HFF-Myc (cell line): Measurements from ENCODE around the gene GLYAT.

ENCODE experiments used
- DNase-seq: peaks from one replicate; pipeline ENCODE4 v3.0.0-alpha.2; 2011; ENCODE audit warnings: low read depth; ENCODE audit errors: extremely low read depth
- H3K4me3 ChIP-seq: replicated peaks from 2 replicates; pipeline ENCODE4 v1.5.1; 2011; ENCODE audit warnings: low read depth, mild to moderate bottlenecking, control low read depth, low read length
- TF ChIP-seq, protein P1 (sequence below): IDR thresholded peaks from 2 replicates; pipeline ENCODE4 v1.5.1; 2012; ENCODE audit warnings: mild to moderate bottlenecking, low read depth, low read length, control low read depth; ENCODE audit errors: missing control alignments

GLYAT gene

DNA sequence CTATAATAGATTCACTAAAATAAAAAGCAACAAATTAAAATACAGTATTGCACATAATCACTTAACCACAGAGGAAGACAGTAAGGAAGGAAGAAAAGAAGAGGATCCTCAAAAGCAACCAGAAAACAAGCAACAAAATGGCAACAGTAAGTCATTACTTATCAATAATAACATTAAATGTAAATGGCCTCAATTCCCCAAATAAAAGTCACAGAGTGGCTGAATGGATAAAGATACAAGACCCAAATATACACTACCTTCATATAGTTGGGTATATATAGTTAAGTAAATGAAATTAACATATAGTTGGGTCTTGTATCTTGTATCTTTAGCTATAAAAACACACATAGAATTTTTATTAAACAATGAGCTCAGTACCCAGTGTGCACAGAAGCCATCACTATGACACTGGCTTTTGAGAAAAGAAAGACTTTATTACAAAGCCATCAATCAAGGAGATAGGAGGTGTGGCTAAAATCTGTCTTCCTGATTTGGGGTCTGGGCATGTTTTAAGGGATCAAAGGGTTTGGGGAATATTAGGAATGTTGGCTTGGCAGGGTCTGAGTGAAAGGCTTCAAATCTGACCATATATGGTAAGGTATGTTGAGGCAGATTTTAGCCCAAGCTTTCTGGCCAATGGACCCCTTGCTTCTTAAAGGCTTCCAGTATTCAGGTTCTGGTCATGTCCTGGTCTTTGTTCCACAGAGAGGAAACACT is 13.4 kb upstream of the GLYAT start:
- H3K4me3 ChIP-seq, result no peak overlapping the region
- no peak for DNase-seq
- TF ChIP-seq, protein P1, sequence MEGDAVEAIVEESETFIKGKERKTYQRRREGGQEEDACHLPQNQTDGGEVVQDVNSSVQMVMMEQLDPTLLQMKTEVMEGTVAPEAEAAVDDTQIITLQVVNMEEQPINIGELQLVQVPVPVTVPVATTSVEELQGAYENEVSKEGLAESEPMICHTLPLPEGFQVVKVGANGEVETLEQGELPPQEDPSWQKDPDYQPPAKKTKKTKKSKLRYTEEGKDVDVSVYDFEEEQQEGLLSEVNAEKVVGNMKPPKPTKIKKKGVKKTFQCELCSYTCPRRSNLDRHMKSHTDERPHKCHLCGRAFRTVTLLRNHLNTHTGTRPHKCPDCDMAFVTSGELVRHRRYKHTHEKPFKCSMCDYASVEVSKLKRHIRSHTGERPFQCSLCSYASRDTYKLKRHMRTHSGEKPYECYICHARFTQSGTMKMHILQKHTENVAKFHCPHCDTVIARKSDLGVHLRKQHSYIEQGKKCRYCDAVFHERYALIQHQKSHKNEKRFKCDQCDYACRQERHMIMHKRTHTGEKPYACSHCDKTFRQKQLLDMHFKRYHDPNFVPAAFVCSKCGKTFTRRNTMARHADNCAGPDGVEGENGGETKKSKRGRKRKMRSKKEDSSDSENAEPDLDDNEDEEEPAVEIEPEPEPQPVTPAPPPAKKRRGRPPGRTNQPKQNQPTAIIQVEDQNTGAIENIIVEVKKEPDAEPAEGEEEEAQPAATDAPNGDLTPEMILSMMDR, result no peak

DNA sequence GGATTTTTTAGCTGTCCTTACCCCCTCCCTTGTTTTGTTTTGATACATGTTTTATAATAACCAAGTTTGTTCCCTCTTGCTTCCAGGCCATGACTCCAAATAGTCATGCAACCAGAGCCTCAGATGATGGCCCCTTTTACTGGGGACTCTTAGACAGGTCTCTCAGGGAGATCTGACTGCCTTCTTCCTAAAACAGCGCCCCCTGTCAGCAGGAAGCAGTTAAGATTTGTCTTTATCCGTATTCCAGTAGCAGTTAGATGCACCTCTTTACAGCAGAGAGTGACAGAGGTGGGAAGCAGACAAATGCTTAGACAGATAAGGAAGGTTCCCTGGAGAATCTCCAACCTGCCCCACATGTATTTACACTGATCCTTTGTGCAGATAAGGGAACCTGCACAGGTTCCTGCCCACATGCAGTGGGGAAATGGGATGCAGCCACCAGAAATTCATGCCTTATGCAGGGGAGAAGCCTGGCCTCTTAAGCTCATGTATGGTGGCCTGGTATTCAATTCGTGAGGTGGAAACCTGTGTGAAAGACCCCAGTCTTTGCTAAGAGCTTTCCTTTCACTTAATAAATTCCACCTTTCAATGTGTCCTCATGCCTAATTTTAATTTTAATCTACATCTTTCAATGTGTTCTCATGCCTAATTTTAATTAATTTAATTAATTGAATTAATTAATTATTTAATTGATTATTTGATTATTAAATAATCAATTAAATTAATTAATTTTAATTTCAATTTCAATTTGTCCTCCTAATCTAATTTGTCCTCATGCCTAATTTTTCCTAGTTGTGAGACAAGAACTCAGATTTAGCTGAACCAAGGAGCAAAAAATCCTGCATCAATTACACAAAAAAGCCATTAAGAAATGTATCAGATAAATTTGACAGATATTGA is 11.5 kb upstream of the GLYAT start:
- TF ChIP-seq, protein P1, result peak; percentile 32
- no peak for DNase-seq
- H3K4me3 ChIP-seq, result no peak overlapping the region

DNA sequence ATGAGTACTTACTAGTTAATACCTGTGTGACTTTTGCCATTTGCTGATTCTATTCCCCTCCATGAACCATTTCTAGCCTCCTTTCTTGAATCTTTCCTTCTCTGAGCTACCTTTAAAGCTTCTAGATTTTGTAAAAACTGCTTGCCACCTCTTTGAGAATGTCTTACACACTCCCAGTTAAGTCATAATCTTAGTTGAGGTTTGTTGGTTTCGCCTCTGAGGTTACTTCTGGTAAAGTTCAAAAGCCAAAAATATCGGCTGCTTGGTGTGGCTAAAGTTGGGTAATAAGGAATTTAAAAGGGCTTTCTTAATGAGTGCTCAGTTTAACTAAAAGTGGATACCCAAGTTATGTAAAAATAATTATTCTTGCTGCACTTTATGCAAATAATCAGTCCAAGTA is 10.4 kb upstream of the GLYAT start:
- no peak for DNase-seq
- TF ChIP-seq, protein P1, result no peak
- H3K4me3 ChIP-seq, result no peak overlapping the region

DNA sequence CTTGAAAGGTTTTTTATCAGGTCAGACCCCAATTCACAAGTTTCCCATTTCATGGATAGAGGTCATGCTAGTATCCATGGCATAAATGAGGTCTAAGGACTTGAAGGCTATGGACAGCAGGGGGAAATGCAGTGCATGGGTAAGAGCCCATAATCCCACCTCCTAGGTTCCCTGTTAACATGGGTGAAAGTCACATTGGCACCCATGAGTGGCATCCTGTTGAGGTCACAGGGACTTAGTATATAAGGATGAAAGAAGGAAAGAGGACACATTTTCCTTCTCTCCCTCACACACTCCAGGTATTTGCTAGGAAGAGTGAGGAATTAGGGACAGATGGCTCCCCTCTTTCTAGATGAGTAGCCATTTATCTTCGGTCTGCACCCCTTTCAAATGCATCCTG is 9.4 kb upstream of the GLYAT start:
- TF ChIP-seq, protein P1, result no peak
- no peak for DNase-seq
- no peak overlapping the region for H3K4me3 ChIP-seq

DNA sequence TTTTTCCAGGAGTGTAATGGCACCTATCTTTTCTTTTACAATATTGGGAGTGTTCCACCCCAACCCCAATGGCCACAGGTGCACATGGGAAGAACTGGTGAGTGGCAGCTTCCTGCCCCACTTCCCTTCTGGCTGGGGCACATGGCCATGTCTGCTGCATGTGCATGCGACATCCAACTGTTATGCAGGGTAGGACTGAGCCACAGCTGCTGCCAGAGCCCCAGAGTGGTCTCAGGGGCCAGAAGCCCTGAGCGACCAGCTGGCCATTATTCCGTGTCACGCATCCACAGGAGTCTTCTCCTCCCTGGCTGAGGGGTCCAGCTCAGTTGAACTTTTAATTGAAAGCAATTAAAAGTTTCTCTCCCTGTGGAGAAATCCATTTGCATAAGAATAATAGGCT is 8.7 kb upstream of the GLYAT start:
- no peak overlapping the region for H3K4me3 ChIP-seq
- TF ChIP-seq, protein P1, result no peak
- DNase-seq, result no peak

DNA sequence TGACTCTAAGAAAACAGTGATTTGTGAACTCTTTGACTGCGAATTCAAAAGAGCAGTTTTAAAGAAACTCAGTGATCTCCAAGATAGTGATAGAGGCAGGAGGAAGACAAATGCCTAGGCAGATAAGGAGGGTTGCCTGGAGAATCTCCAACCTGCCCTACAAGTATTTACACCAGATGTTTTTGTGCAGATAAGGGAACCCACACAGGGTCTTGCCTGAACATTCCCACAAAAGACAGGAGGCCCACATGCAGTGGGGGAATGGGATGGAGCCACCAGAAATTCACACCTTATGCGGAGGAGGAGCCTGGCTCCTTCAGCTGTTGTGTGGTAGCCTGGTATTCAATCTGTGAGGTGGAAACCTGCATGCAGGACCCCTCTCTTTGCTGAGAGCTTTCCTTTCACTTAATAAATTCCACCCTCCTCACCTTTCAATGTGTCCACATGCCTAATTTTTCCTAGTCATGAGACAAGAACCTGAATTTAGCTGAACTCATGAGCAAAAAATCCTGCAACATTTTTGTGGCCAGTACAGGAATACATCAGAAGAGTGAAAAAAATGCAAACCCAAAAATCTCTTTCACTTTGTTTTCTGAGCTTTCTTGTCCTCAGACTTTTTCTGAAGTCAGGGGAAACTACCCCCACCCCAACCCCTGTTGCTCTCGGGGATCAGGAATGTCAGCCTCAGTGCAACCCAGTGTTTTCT is 8.1 kb upstream of the GLYAT start:
- no peak overlapping the region for H3K4me3 ChIP-seq
- TF ChIP-seq, protein P1, result no peak
- no peak for DNase-seq
